Stimulated activated CD4-positive, alpha-beta T cell treated with anti-CD3 and anti-CD28 coated beads, TNF-alpha, amount 100 ng/mL, for 1 hour (primary cell): Measurements from ENCODE around the gene CHSY1.

ENCODE experiments used
- DNase-seq, 3 donors: peaks; one replicate each; pipeline ENCODE4 v3.0.0-alpha.2; 2020; ENCODE audit warnings: low read depth in 3 of 3, low spot score in 1 of 3

Gene CHSY1

GRCh38 chr15:101213147-101213546, 38.7 kb downstream of the CHSY1 start:
- no peak for DNase-seq

- no peak for DNase-seq
Observed at GRCh38 chr15:101211897-101212296, 40.0 kb downstream of the CHSY1 start.

GRCh38 chr15:101210466-101210865, 41.4 kb downstream of the CHSY1 start:
- no peak for DNase-seq

GRCh38 chr15:101210058-101210457, 41.8 kb downstream of the CHSY1 start:
- DNase-seq: no peak

- DNase-seq: no peak
Observed at GRCh38 chr15:101209285-101209845, 42.5 kb downstream of the CHSY1 start.

GRCh38 chr15:101207867-101208288, 44.0 kb downstream of the CHSY1 start:
- no peak for DNase-seq

GRCh38 chr15:101206176-101206591, 45.7 kb downstream of the CHSY1 start:
- peak; percentile 45 to 64 (median 55) for DNase-seq

- DNase-seq: no peak
Observed at GRCh38 chr15:101204739-101205535, 46.9 kb downstream of the CHSY1 start.

GRCh38 chr15:101203607-101204189, 48.1 kb downstream of the CHSY1 start:
- DNase-seq: no peak

GRCh38 chr15:101203029-101203573, 48.7 kb downstream of the CHSY1 start:
- no peak for DNase-seq

- no peak for DNase-seq
Observed at GRCh38 chr15:101201411-101202174, 50.3 kb downstream of the CHSY1 start.

GRCh38 chr15:101200181-101200580, 51.7 kb downstream of the CHSY1 start:
- DNase-seq: no peak

GRCh38 chr15:101198800-101199199, 53.0 kb downstream of the CHSY1 start:
- no peak for DNase-seq

- no peak for DNase-seq
Observed at GRCh38 chr15:101198031-101198575, 53.7 kb downstream of the CHSY1 start.

GRCh38 chr15:101194546-101195125, 57.2 kb downstream of the CHSY1 start:
- no peak for DNase-seq

- DNase-seq: no peak
Observed at GRCh38 chr15:101193806-101194545, 57.9 kb downstream of the CHSY1 start.

- no peak for DNase-seq
Observed at GRCh38 chr15:101193120-101193644, 58.7 kb downstream of the CHSY1 start.

GRCh38 chr15:101192081-101192480, 59.8 kb downstream of the CHSY1 start:
- no peak for DNase-seq

- DNase-seq: no peak
Observed at GRCh38 chr15:101191242-101191641, 60.6 kb downstream of the CHSY1 start.
